Hippocampal formation (tissue), 2 donors: Measurements from ENCODE around the gene TTC23L.
"Not testable (repeated sequence)": the region's sequence is repeated elsewhere in the genome, so short reads cannot be mapped to it uniquely, and the experiment has no call there.

Experiments
- DNase-seq, 2 donors: peaks; one replicate each; lab custom pipeline; 2025; lab: John Stamatoyannopoulos, UW

The TTC23L gene

DNA sequence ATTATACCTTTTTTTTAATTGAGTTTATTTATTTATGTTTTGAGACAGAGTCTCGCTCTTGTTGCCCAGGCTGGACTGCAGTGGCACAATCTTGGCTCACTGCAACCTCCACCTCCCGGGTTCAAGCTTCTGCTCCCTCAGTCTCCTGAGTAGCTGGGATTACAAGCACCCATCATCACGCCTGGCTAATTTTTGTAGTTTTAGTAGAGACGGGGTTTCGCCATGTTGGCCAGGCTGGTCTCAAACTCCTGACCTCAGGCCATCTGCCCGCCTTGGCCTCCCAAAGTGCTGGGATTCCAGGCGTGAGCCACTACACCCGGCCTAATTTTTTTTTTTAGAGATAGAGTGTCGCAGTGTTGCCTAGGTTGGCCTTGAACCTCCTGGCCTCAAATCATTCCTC lies 84.3 kb downstream of the TTC23L start:
- DNase-seq, result not testable (repeated sequence)

GRCh38 chr5:34923694-34924461 lies 84.9 kb downstream of the TTC23L start:
- DNase-seq, result no peak

GRCh38 chr5:34924462-34924765 lies 85.5 kb downstream of the TTC23L start:
- DNase-seq, result no peak

DNA sequence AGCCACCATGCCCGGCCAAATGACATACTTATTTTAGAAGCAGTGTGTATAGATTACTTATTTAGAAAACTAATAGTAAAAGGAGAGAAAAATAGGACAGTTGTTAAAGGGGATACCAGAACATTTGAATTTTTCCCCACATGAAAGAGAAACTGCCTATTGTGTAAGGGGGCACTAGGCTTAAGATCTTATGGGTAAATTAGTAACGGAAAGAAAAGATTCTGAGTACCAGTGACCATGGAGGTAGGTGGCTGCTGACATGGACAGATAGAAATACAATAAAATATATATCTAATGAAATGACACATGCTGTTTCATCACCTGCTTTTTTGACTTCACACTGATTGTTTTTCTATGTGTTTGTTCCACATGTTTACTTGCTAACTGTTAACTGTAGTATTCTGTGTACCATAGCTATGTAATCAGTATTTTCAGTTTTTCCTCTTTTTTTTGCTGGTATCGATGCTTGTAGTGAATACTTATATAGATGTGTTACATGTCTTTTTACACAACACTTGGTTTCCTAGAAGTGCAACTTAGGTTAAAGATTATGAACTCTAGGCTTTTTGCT lies 87.4 kb downstream of the TTC23L start:
- DNase-seq, result no peak

- DNase-seq, result no peak
Measured at GRCh38 chr5:34927785-34928184, 88.8 kb downstream of the TTC23L start.

GRCh38 chr5:34928267-34928666 lies 89.3 kb downstream of the TTC23L start:
- DNase-seq, result no peak

- peak; percentile 98 to 99 for DNase-seq
Measured at GRCh38 chr5:34929134-34929719, 90.3 kb downstream of the TTC23L start, which contains the start of gene DNAJC21. Gene DNAJC21, plus strand, starts transcription at chr5:34929559. Its CDS starts 261 bp downstream, at chr5:34929820.

DNA sequence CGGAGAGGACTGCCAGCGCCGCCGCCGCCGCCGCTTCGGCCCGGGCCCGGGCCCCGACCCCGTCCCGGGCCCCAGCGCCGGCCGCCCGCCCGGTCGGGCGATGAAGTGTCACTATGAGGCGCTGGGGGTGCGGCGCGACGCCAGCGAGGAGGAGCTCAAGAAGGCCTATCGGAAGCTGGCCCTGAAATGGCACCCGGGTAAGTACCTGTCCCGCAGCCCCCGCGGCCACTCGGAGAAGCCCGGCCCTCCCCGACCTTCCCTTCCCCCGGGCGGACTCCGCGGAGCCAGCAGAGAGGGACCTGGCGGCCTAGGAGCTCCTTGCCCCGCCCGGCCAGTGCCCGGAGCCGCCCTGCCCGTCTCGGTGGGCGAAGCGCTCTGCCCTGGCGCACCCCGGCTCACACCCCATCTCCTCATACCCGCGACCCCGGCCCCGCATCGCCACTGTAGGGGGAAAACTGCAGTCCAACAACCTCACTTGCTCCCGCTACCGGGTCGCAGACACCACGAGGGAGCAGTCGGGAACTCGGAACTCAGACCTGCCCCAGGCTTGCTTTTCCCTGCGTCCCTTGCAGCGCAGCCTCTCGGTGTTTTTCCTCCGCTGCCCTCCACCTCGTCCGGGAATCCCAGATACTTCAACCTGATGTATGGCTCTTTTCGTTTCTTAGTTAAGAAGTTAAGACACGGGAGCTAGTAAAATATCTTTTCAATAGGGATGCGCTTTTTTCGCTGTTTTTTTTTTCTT lies 90.9 kb downstream of the TTC23L start:
- peak; percentile 55 to 68 for DNase-seq

DNA sequence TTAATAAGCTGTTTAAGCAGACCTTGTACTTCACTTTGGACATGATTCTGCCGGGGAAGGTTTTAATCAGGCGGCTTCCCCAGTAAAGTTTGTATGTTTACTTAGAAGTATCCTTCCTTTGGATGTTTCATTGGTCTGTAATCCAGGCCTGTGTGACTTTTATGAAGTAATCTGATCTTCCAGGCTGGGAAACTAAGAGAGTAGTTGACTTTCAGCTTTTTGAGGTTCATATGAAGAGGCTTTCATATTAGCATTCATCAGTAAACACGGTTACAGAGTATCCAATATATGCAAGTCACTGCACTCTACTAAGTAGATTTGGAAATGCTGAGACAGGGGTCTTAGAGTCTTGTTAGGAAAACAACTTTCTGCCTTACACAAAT lies 91.5 kb downstream of the TTC23L start:
- DNase-seq, result no peak

- no peak for DNase-seq
Measured at GRCh38 chr5:34930870-34931269, 91.9 kb downstream of the TTC23L start.

DNA sequence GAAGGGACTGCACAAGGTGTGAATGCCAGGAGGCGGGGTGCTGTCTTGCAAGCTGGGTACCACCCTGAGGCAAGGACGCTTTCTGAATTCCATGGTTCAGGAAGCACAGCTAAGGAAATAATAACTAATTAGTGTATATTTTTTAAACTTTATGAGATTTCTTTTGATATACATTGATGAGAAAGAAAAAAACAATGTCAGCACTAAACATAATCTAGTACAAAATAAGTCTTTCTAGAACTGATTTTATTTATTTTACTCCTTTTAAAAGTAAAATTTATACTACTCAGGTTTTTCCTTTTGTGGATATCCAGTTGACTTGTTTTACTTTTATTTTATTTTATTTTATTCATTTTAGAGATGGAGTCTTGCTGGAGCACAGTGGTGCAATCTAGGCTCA lies 94.0 kb downstream of the TTC23L start:
- no peak for DNase-seq

GRCh38 chr5:34941936-34942335 lies 103.0 kb downstream of the TTC23L start:
- DNase-seq, result no peak

- no peak for DNase-seq
Measured at GRCh38 chr5:34944044-34944443, 105.1 kb downstream of the TTC23L start.

- no peak for DNase-seq
Measured at GRCh38 chr5:34944460-34945047, 105.6 kb downstream of the TTC23L start.
